Central memory CD8-positive, alpha-beta T cell (primary cell): ENCODE measurements around the gene SUGCT.

Source experiments
- ATAC-seq: fragments of 150-1000 bp; cut with Tn5 transposase; replicated peaks from 2 replicates; pipeline ENCODE4 v1.10.0; 2022; ENCODE audit warnings: mild to moderate bottlenecking, moderate FRiP score, moderate number of reproducible peaks; ENCODE audit not compliant: poor library complexity, severe bottlenecking; ENCODE audit errors: extremely low read depth
- DNase-seq, 2 donors: peaks; one replicate each; pipeline ENCODE4 v3.0.0; 2021; ENCODE audit warnings: low spot score in 2 of 2
- H3K27ac Mint-ChIP-seq: one replicate; pipeline ENCODE4 v1.8.0; 2022; ENCODE audit warnings: low read depth, mild to moderate bottlenecking, moderate library complexity, mixed read lengths
- H3K27me3 Mint-ChIP-seq: one replicate; pipeline ENCODE4 v1.8.0; 2022; ENCODE audit warnings: mixed read lengths
- H3K36me3 Mint-ChIP-seq: one replicate; pipeline ENCODE4 v1.8.0; 2022; ENCODE audit warnings: mild to moderate bottlenecking, moderate library complexity, mixed read lengths; ENCODE audit not compliant: insufficient read depth
- H3K4me1 Mint-ChIP-seq: one replicate; pipeline ENCODE4 v1.8.0; 2022; ENCODE audit warnings: mixed read lengths
- H3K4me3 Mint-ChIP-seq: one replicate; pipeline ENCODE4 v1.8.0; 2022; ENCODE audit warnings: mild to moderate bottlenecking, moderate library complexity, mixed read lengths
- H3K9me3 Mint-ChIP-seq: one replicate; pipeline ENCODE4 v1.8.0; 2022; ENCODE audit warnings: mixed read lengths

SUGCT gene

GRCh38 chr7:40700653-40701421 is 566.0 kb downstream of the SUGCT start:
- DNase-seq = no peak
- Mint-ChIP-seq H3K36me3 (no peaks in the 10 kb centered on the region), H3K27ac (no peak overlapping the region), H3K27me3 (no peaks in the 10 kb centered on the region), H3K4me1 (no peaks in the 10 kb centered on the region), H3K4me3 (no peak overlapping the region), H3K9me3 (peaks cover 13% of the 10 kb centered on the region)
- ATAC-seq = no peak

GRCh38 chr7:40701836-40702551 is 567.2 kb downstream of the SUGCT start:
- H3K27me3 Mint-ChIP-seq = no peaks in the 10 kb centered on the region
- no peak overlapping the region for H3K4me3 Mint-ChIP-seq
- peaks cover 13% of the 10 kb centered on the region for H3K9me3 Mint-ChIP-seq
- ATAC-seq (no peak), DNase-seq (no peak)
- H3K36me3 Mint-ChIP-seq = no peaks in the 10 kb centered on the region
- H3K27ac Mint-ChIP-seq = no peak overlapping the region
- no peaks in the 10 kb centered on the region for H3K4me1 Mint-ChIP-seq

GRCh38 chr7:40704172-40704571 is 569.4 kb downstream of the SUGCT start:
- Mint-ChIP-seq H3K27me3 (no peaks in the 10 kb centered on the region), H3K4me3 (no peak overlapping the region), H3K4me1 (no peaks in the 10 kb centered on the region), H3K27ac (no peak overlapping the region), H3K9me3 (peaks cover 7% of the 10 kb centered on the region), H3K36me3 (peaks cover 2% of the 10 kb centered on the region)
- no peak for DNase-seq
- no peak for ATAC-seq

- Mint-ChIP-seq H3K4me1 (no peaks in the 10 kb centered on the region), H3K4me3 (no peak overlapping the region), H3K27me3 (no peaks in the 10 kb centered on the region), H3K27ac (no peak overlapping the region), H3K9me3 (peaks cover 6% of the 10 kb centered on the region), H3K36me3 (peaks cover 2% of the 10 kb centered on the region)
- no peak for DNase-seq
- ATAC-seq = no peak
Observed at GRCh38 chr7:40706829-40707228, 572.0 kb downstream of the SUGCT start.

- Mint-ChIP-seq H3K4me3 (no peak overlapping the region), H3K27me3 (no peaks in the 10 kb centered on the region), H3K4me1 (no peaks in the 10 kb centered on the region), H3K9me3 (peaks cover 6% of the 10 kb centered on the region), H3K27ac (no peak overlapping the region), H3K36me3 (peaks cover 2% of the 10 kb centered on the region)
- DNase-seq = no peak
- no peak for ATAC-seq
Observed at GRCh38 chr7:40709062-40709964, 574.5 kb downstream of the SUGCT start.

GRCh38 chr7:40711706-40712105 is 576.9 kb downstream of the SUGCT start:
- Mint-ChIP-seq H3K9me3 (peaks cover 16% of the 10 kb centered on the region), H3K27me3 (no peaks in the 10 kb centered on the region), H3K4me1 (no peaks in the 10 kb centered on the region), H3K4me3 (no peak overlapping the region), H3K36me3 (peaks cover 2% of the 10 kb centered on the region), H3K27ac (no peak overlapping the region)
- DNase-seq (no peak), ATAC-seq (no peak)

GRCh38 chr7:40714363-40715052 is 579.7 kb downstream of the SUGCT start:
- no peaks in the 10 kb centered on the region for H3K4me1 Mint-ChIP-seq
- H3K9me3 Mint-ChIP-seq = peaks cover 14% of the 10 kb centered on the region
- no peak overlapping the region for H3K4me3 Mint-ChIP-seq
- DNase-seq = no peak
- H3K27me3 Mint-ChIP-seq = no peaks in the 10 kb centered on the region
- H3K36me3 Mint-ChIP-seq = no peaks in the 10 kb centered on the region
- no peak overlapping the region for H3K27ac Mint-ChIP-seq
- no peak for ATAC-seq

GRCh38 chr7:40715053-40715430 is 580.2 kb downstream of the SUGCT start:
- no peaks in the 10 kb centered on the region for H3K36me3 Mint-ChIP-seq
- no peaks in the 10 kb centered on the region for H3K27me3 Mint-ChIP-seq
- no peak overlapping the region for H3K4me3 Mint-ChIP-seq

GRCh38 chr7:40716052-40716451 is 581.2 kb downstream of the SUGCT start:
- H3K4me1 Mint-ChIP-seq = no peaks in the 10 kb centered on the region

More at GRCh38 chr7:40715053-40715430, 580.2 kb downstream of the SUGCT start:
- ATAC-seq (no peak), DNase-seq (no peak)
- Mint-ChIP-seq H3K9me3 (peaks cover 16% of the 10 kb centered on the region), H3K4me1 (no peaks in the 10 kb centered on the region), H3K27ac (no peak overlapping the region)

GRCh38 chr7:40717242-40717641 is 582.4 kb downstream of the SUGCT start:
- Mint-ChIP-seq H3K4me3 (no peak overlapping the region), H3K27ac (no peak overlapping the region), H3K9me3 (peaks cover 16% of the 10 kb centered on the region), H3K27me3 (no peaks in the 10 kb centered on the region), H3K36me3 (no peaks in the 10 kb centered on the region), H3K4me1 (no peaks in the 10 kb centered on the region)
- no peak for ATAC-seq
- no peak for DNase-seq

More at GRCh38 chr7:40716052-40716451, 581.2 kb downstream of the SUGCT start:
- Mint-ChIP-seq H3K27me3 (no peaks in the 10 kb centered on the region), H3K27ac (no peak overlapping the region), H3K36me3 (no peaks in the 10 kb centered on the region), H3K9me3 (peaks cover 16% of the 10 kb centered on the region), H3K4me3 (no peak overlapping the region)
- DNase-seq = no peak
- ATAC-seq = no peak

- DNase-seq (no peak), ATAC-seq (no peak)
- Mint-ChIP-seq H3K27me3 (no peaks in the 10 kb centered on the region), H3K4me3 (no peak overlapping the region), H3K9me3 (peaks cover 20% of the 10 kb centered on the region), H3K4me1 (no peaks in the 10 kb centered on the region), H3K27ac (no peak overlapping the region), H3K36me3 (no peaks in the 10 kb centered on the region)
Observed at GRCh38 chr7:40720416-40720815, 585.6 kb downstream of the SUGCT start.

GRCh38 chr7:40721342-40721949 is 586.6 kb downstream of the SUGCT start:
- Mint-ChIP-seq H3K9me3 (peaks cover 14% of the 10 kb centered on the region), H3K27ac (no peak overlapping the region), H3K4me3 (no peak overlapping the region), H3K27me3 (no peaks in the 10 kb centered on the region), H3K4me1 (no peaks in the 10 kb centered on the region), H3K36me3 (no peaks in the 10 kb centered on the region)
- ATAC-seq (no peak), DNase-seq (no peak)
